H9 (cell line): Measurements from ENCODE around the gene SPINT3. TPM values are rescaled to one million over a fixed set of nuclear protein-coding genes. Genes with fewer than 3 reads are reported as not detected.

ENCODE experiments used
- DNase-seq: peaks from one replicate; pipeline ENCODE4 v3.0.0-alpha.2; 2017
- H2AFZ ChIP-seq: one replicate; pipeline ENCODE4 v1.6.1; 2013; ENCODE audit warnings: mild to moderate bottlenecking, low read length, control low read depth, moderate library complexity
- H2AK5ac ChIP-seq: 2 replicates; pipeline ENCODE4 v1.6.1; 2013; ENCODE audit warnings: low read length, control low read depth, mixed read lengths; ENCODE audit not compliant: insufficient read length
- H2BK120ac ChIP-seq: one replicate; pipeline ENCODE4 v1.6.1; 2013; ENCODE audit warnings: low read depth, mild to moderate bottlenecking, low read length, control low read depth, inconsistent platforms; ENCODE audit not compliant: poor library complexity, severe bottlenecking
- H2BK12ac ChIP-seq: 2 replicates; pipeline ENCODE4 v1.6.1; 2013; ENCODE audit warnings: low read length, control low read depth, mixed read lengths, low read depth; ENCODE audit not compliant: insufficient read length
- H2BK15ac ChIP-seq: 2 replicates; pipeline ENCODE4 v1.6.1; 2013; ENCODE audit warnings: low read depth, low read length, control low read depth
- H2BK20ac ChIP-seq: one replicate; pipeline ENCODE4 v1.6.1; 2013; ENCODE audit warnings: low read depth, mild to moderate bottlenecking, low read length, control low read depth, inconsistent platforms; ENCODE audit not compliant: poor library complexity, severe bottlenecking
- H2BK5ac ChIP-seq: 2 replicates; pipeline ENCODE4 v1.6.1; 2013; ENCODE audit warnings: low read length, control low read depth, mixed read lengths; ENCODE audit not compliant: insufficient read length
- H3K14ac ChIP-seq: 2 replicates; pipeline ENCODE4 v1.6.1; 2013; ENCODE audit warnings: low read length, control low read depth; ENCODE audit not compliant: insufficient read depth
- H3K18ac ChIP-seq: 2 replicates; pipeline ENCODE4 v1.6.1; 2013; ENCODE audit warnings: low read depth, mild to moderate bottlenecking, mixed read lengths, low read length, control low read depth; ENCODE audit not compliant: insufficient read length
- H3K23ac ChIP-seq: 2 replicates; pipeline ENCODE4 v1.6.1; 2013; ENCODE audit warnings: low read length, control low read depth, mixed read lengths, low read depth; ENCODE audit not compliant: insufficient read length
- H3K23me2 ChIP-seq: 2 replicates; pipeline ENCODE4 v1.6.1; 2013; ENCODE audit warnings: low read depth, mild to moderate bottlenecking, mixed read lengths, low read length, control low read depth; ENCODE audit not compliant: insufficient read length, poor library complexity, severe bottlenecking
- H3K27ac ChIP-seq: 2 replicates; pipeline ENCODE4 v1.5.1; 2013; ENCODE audit warnings: low read length, control low read depth, mixed read lengths, low read depth; ENCODE audit not compliant: insufficient read length
- H3K27me3 ChIP-seq: 2 replicates; pipeline ENCODE4 v1.6.1; 2013; ENCODE audit warnings: low read length, control low read depth, inconsistent platforms; ENCODE audit not compliant: insufficient read depth
- H3K4ac ChIP-seq: 2 replicates; pipeline ENCODE4 v1.6.1; 2013; ENCODE audit warnings: low read depth, mild to moderate bottlenecking, control low read depth, inconsistent platforms, low read length, moderate library complexity
- H3K4me1 ChIP-seq: 2 replicates; pipeline ENCODE4 v1.6.1; 2013; ENCODE audit warnings: low read length, control low read depth, inconsistent platforms; ENCODE audit not compliant: insufficient read depth
- H3K4me2 ChIP-seq: 2 replicates; pipeline ENCODE4 v1.6.1; 2013; ENCODE audit warnings: low read length, control low read depth, mixed read lengths; ENCODE audit not compliant: insufficient read length, insufficient read depth
- H3K56ac ChIP-seq: 2 replicates; pipeline ENCODE4 v1.6.1; 2013; ENCODE audit warnings: low read depth, mild to moderate bottlenecking, mixed read lengths, low read length, control low read depth; ENCODE audit not compliant: insufficient read length
- H3K79me1 ChIP-seq: 2 replicates; pipeline ENCODE4 v1.6.1; 2013; ENCODE audit warnings: low read depth, mild to moderate bottlenecking, moderate library complexity, low read length, control low read depth, inconsistent platforms; ENCODE audit not compliant: insufficient read depth, poor library complexity, severe bottlenecking
- H3K79me2 ChIP-seq: 2 replicates; pipeline ENCODE4 v1.6.1; 2013; ENCODE audit warnings: low read length, control low read depth, inconsistent platforms; ENCODE audit not compliant: insufficient read depth
- H3K9ac ChIP-seq: 2 replicates; pipeline ENCODE4 v1.6.1; 2013; ENCODE audit warnings: low read length, control low read depth, mixed read lengths; ENCODE audit not compliant: insufficient read length; ENCODE audit errors: extremely low read depth
- H3K9me3 ChIP-seq: one replicate; pipeline ENCODE4 v1.6.1; 2013; ENCODE audit warnings: low read depth, low read length, inconsistent platforms; ENCODE audit not compliant: control insufficient read depth
- H3T11ph ChIP-seq: one replicate; pipeline ENCODE4 v1.6.1; 2013; ENCODE audit warnings: mild to moderate bottlenecking, low read length, control low read depth, inconsistent platforms
- H4K20me1 ChIP-seq: one replicate; pipeline ENCODE4 v1.6.1; 2013; ENCODE audit not compliant: control insufficient read depth, insufficient read length, insufficient read depth
- H4K5ac ChIP-seq: 2 replicates; pipeline ENCODE4 v1.6.1; 2013; ENCODE audit warnings: low read depth, mild to moderate bottlenecking, mixed read lengths, low read length, control low read depth; ENCODE audit not compliant: insufficient read length
- H4K8ac ChIP-seq: replicated peaks from 2 replicates; pipeline ENCODE4 v1.6.1; 2013; ENCODE audit warnings: low read length, control low read depth, mixed read lengths, low read depth; ENCODE audit not compliant: insufficient read length
- H4K91ac ChIP-seq: 2 replicates; pipeline ENCODE4 v1.6.1; 2013; ENCODE audit warnings: low read depth, mild to moderate bottlenecking, moderate library complexity, mixed read lengths, low read length, control low read depth; ENCODE audit not compliant: insufficient read length
- H3K27ac Mint-ChIP-seq, 3 experiments: 2 replicates in 2 of 3; 3 replicates in 1 of 3; pipeline ENCODE4 v1.8.0; 2020 to 2021; ENCODE audit warnings: mixed read lengths in 3 of 3, mild to moderate bottlenecking in 1 of 3, moderate library complexity in 1 of 3
- H3K27me3 Mint-ChIP-seq: 2 replicates; pipeline ENCODE4 v1.8.0; 2021; ENCODE audit warnings: low read depth, mild to moderate bottlenecking, moderate library complexity, mixed read lengths
- H3K36me3 Mint-ChIP-seq, 3 experiments: 2 replicates in 2 of 3; 3 replicates in 1 of 3; pipeline ENCODE4 v1.8.0; 2020 to 2021; ENCODE audit warnings: low read depth in 3 of 3, mixed read lengths in 3 of 3; ENCODE audit not compliant: insufficient read depth in 1 of 3
- H3K4me1 Mint-ChIP-seq, 2 experiments: 2 replicates each; pipeline ENCODE4 v1.8.0; 2020; ENCODE audit warnings: mixed read lengths in 2 of 2
- H3K4me3 Mint-ChIP-seq, 2 experiments: 2 replicates in 1 of 2; 3 replicates in 1 of 2; pipeline ENCODE4 v1.8.0; 2020 to 2021; ENCODE audit warnings: mild to moderate bottlenecking in 2 of 2, mixed read lengths in 2 of 2, moderate library complexity in 1 of 2
- H3K9me3 Mint-ChIP-seq, 2 experiments: 2 replicates in 1 of 2; 3 replicates in 1 of 2; pipeline ENCODE4 v1.8.0; 2020; ENCODE audit warnings: mild to moderate bottlenecking in 2 of 2, mixed read lengths in 2 of 2, moderate library complexity in 1 of 2
- CTCF ChIP-seq: fragments of 200-600 bp; sonication (generic); conservative IDR thresholded peaks from 3 replicates; pipeline ENCODE4 v1.8.0; 2021; ENCODE audit warnings: antibody characterized with exemption, mild to moderate bottlenecking
- WGBS: extraction: QIAGEN DNeasy Blood & Tissue Kit; methylation state at CpG from one replicate; pipeline ENCODE4 v1.1.7; 2013; ENCODE audit warnings: missing lambda C conversion rate, low lambda C conversion rate, mixed read lengths; ENCODE audit not compliant: insufficient read length; ENCODE audit errors: extremely low coverage; 5-methylcytosine and 5-hydroxymethylcytosine counted together
- total RNA-seq: library from RNA; stranded (reverse); gene quantifications from 2 replicates; pipeline ENCODE4 v1.2.1, GENCODE V29; 2021

The SPINT3 gene
- total RNA-seq, 1 experiment from 2014 or later: not detected

GRCh38 chr20:45495501-45495941 lies 19.9 kb downstream of the SPINT3 start:
- Histone ChIP-seq H2BK5ac (no peak overlapping the region), H3K27me3 (no peaks in the 10 kb centered on the region), H3K4me1 (no peaks in the 10 kb centered on the region), H2BK120ac (no peak overlapping the region), H3K18ac (no peak overlapping the region), H2AK5ac (no peak overlapping the region), H3K27ac (no peak overlapping the region), H4K91ac (no peak overlapping the region), H4K8ac (no peak overlapping the region), H3K79me2 (no peaks in the 10 kb centered on the region), H2AFZ (no peak overlapping the region), H3K23ac (no peak overlapping the region), H4K20me1 (no peaks in the 10 kb centered on the region), H4K5ac (no peak overlapping the region), H2BK12ac (no peak overlapping the region), H3K4me2 (no peak overlapping the region), H3K9ac (no peak overlapping the region), H2BK20ac (no peak overlapping the region), H3K4ac (no peak overlapping the region), H3T11ph (no peak overlapping the region), H3K9me3 (no peaks in the 10 kb centered on the region), H2BK15ac (no peak overlapping the region), H3K79me1 (no peaks in the 10 kb centered on the region), H3K23me2 (no peaks in the 10 kb centered on the region), H3K56ac (no peak overlapping the region), H3K14ac (no peak overlapping the region)
- DNase-seq: no peak
- H3K27ac Mint-ChIP-seq: no peak overlapping the region
- peaks cover 6 to 7% of the 10 kb centered on the region in 2 experiments for H3K4me1 Mint-ChIP-seq
- no peaks in the 10 kb centered on the region for H3K36me3 Mint-ChIP-seq
- H3K4me3 Mint-ChIP-seq: no peak overlapping the region
- no peak for TF ChIP-seq CTCF
- no CpG with 5 or more reads among the region's 1 CpG for WGBS
- peaks cover 7% of the 10 kb centered on the region for H3K27me3 Mint-ChIP-seq
- no peaks in the 10 kb centered on the region for H3K9me3 Mint-ChIP-seq
